H1 (cell line): ENCODE results near the gene NR1H2. TPM values are rescaled to one million over a fixed set of nuclear protein-coding genes. Genes with fewer than 3 reads are reported as not detected.

Experiments used
- BACH1 ChIP-seq: IDR thresholded peaks from 2 replicates; pipeline ENCODE4 v1.6.1; 2012; ENCODE audit warnings: low read length, improper control_type of control experiment
- CEBPB ChIP-seq: IDR thresholded peaks from 2 replicates; pipeline ENCODE4 v1.6.1; 2012; ENCODE audit warnings: low read depth, low read length
- CTBP2 ChIP-seq: IDR thresholded peaks from 2 replicates; pipeline ENCODE4 v1.7.0; 2011; ENCODE audit warnings: borderline replicate concordance, mild to moderate bottlenecking, moderate library complexity, mixed read lengths, low read length; ENCODE audit not compliant: insufficient read depth, insufficient read length
- EGR1 ChIP-seq: IDR thresholded peaks from 2 replicates; pipeline ENCODE4 v1.6.1; 2011; ENCODE audit warnings: low read depth, low read length, borderline replicate concordance
- EZH2 ChIP-seq: fragments of 200-600 bp; sonication (generic); IDR thresholded peaks from 2 replicates; pipeline ENCODE4 v1.7.1; 2012; ENCODE audit warnings: low read depth, mild to moderate bottlenecking, moderate library complexity, low read length, inconsistent platforms; ENCODE audit not compliant: severe bottlenecking
- KDM1A ChIP-seq: fragments of 200-600, 300-600 bp; sonication (generic); IDR thresholded peaks from 2 replicates; pipeline ENCODE4 v1.7.1; 2016; ENCODE audit warnings: mild to moderate bottlenecking, low read length, borderline replicate concordance
- KDM4A ChIP-seq: IDR thresholded peaks from one replicate; pipeline ENCODE4 v1.7.1; 2012; ENCODE audit warnings: low read depth, mild to moderate bottlenecking, moderate library complexity, low read length, inconsistent platforms; ENCODE audit not compliant: severe bottlenecking
- KDM5A ChIP-seq: fragments of 200-600 bp; IDR thresholded peaks from 2 replicates; pipeline ENCODE4 v1.7.1; 2012; ENCODE audit warnings: mild to moderate bottlenecking, low read length, inconsistent platforms, mixed read lengths
- MAFK ChIP-seq: IDR thresholded peaks from 2 replicates; pipeline ENCODE4 v1.6.1; 2012; ENCODE audit warnings: low read depth, mild to moderate bottlenecking, improper control_type of control experiment, low read length
- SIX5 ChIP-seq: IDR thresholded peaks from 2 replicates; pipeline ENCODE4 v1.6.1; 2011; ENCODE audit warnings: mild to moderate bottlenecking, low read depth, low read length
- SP1 ChIP-seq: IDR thresholded peaks from 2 replicates; pipeline ENCODE4 v1.6.1; 2011; ENCODE audit warnings: low read depth, low read length
- SP2 ChIP-seq: IDR thresholded peaks from 2 replicates; pipeline ENCODE4 v1.6.1; 2012; ENCODE audit warnings: mild to moderate bottlenecking, low read length, inconsistent platforms
- SRF ChIP-seq: IDR thresholded peaks from 2 replicates; pipeline ENCODE4 v1.6.1; 2011; ENCODE audit warnings: mild to moderate bottlenecking, low read depth, low read length, moderate library complexity
- TBP ChIP-seq: IDR thresholded peaks from 2 replicates; pipeline ENCODE4 v1.6.1; 2011; ENCODE audit warnings: low read depth, low read length, improper control_type of control experiment
- USF2 ChIP-seq: IDR thresholded peaks from 2 replicates; pipeline ENCODE4 v1.6.1; 2011; ENCODE audit warnings: low read length, improper control_type of control experiment
- polyA plus RNA-seq, 7 experiments: library from polyadenylated mRNA; depleted of rRNA in 3 of 7; stranded (reverse) in 5 of 7; unstranded in 2 of 7; fragments of >200 nt in 5 of 7; fragments of 200-250 nt in 2 of 7; gene quantifications; 1 replicate in 5 of 7; 2 replicates in 1 of 7; 4 replicates in 1 of 7; pipeline versions ENCODE4 v1.2.1 to v1.2.3, GENCODE V29; 2011 to 2013; ENCODE audit warnings: missing spikeins in 2 of 7, mixed read lengths in 2 of 7
- total RNA-seq: library from RNA; stranded (reverse); fragmentation: NEBNext Ultra II Directional; extraction: Animal tissue kit (Norgen Biotek cat#: 25700); gene quantifications from 2 replicates; pipeline ENCODE4 v1.2.1, GENCODE V29; 2021
- TF ChIP-seq, protein P1 (sequence below): IDR thresholded peaks from 2 replicates; pipeline ENCODE4 v1.6.1; 2012; ENCODE audit warnings: inconsistent platforms

The NR1H2 gene
- total and polyA plus RNA-seq, 2 of the 8 experiments (the other 6 are each of a cell fraction or from before 2014, with no cell fraction given): 40.3 to 47.5 TPM

GRCh38 chr19:50376166-50377050, at the start of gene NR1H2 (continued):
- TF ChIP-seq USF2 (no peak), SIX5 (peak; percentile 55), KDM4A (peak; percentile 26), SRF (peak; percentile 73), SP1 (peak; percentile 90), SP2 (no peak), EZH2 (no peak), EGR1 (peak; percentile 83), KDM5A (peak; percentile 48; the same call in 1 of the 2 replicates), TBP (peak; percentile 74), BACH1 (0 out of 2 replicates have a peak, but pooled peaks have one; percentile 5), KDM1A (0 out of 2 replicates have a peak, but pooled peaks have one; percentile 13), MAFK (no peak), CEBPB (peak; percentile 41; the same call in 1 of the 2 replicates), CTBP2 (no peak)
- TF ChIP-seq, protein P1, sequence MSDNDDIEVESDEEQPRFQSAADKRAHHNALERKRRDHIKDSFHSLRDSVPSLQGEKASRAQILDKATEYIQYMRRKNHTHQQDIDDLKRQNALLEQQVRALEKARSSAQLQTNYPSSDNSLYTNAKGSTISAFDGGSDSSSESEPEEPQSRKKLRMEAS: peak; percentile 47; the same call in 1 of the 2 replicates
